HG02943 (cell line): ENCODE results near the gene RAI14.

ENCODE experiments used
- ATAC-seq: cut with Tn5 transposase; IDR thresholded peaks from one replicate; pipeline ENCODE4 v1.9.1; 2021; ENCODE audit warnings: mild to moderate bottlenecking, low read depth, moderate library complexity; ENCODE audit not compliant: unreplicated experiment

The RAI14 gene

GRCh38 chr5:34639852-34640626, 16.1 kb upstream of the RAI14 start:
- ATAC-seq: no peak

DNA sequence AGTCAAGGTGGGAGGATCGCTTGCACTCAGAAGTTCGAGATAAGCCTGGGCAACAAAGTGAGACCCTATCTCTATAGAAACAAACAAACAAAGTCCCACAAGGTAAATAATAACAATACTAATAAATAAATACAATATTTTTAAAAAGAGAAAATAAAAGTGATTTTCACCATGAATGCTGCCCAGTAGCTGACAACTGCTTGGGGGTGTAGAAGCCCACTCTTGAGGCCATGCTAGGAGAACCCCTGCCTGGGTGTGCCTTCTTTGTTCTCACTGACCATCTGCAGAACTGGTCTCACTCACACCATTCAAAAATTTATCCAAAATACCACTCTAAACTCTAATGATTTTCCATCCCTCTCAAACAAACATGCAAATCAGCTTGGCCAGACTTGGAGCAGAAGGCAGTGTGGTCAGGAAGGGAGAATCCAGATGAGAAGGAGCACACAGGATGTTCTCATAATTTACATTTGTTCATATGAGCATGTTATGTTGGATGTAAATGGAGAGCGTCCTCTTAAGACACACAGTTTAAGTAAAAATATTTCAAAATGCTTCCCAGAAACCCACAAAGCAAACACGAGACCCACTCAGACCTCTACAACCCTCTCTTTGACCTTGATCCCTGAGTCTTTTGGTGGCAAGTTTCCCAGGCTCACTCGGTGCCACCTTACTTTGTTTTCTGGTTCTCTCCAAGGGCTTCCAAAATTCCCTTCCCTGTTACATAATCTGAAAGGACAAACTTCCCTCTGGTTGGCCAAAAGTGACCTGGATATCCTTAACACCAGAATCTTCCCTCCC, 7.9 kb upstream of the RAI14 start:
- ATAC-seq: no peak

DNA sequence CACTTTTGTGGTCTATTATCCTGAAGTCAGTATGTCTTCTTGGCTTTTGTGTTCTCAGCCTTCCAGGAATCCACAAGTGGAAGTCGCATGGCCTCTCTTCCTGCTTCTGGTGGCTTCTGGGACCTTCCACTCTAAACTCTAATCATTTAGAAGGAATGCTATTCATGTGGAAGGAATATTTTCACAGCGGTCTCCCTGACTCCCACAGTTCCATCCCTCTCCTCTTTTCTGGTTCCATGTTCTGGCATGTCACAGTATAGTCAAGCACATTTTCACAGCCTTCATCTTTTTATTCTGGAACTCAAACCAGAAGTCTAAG, 7.3 kb upstream of the RAI14 start:
- ATAC-seq: no peak

DNA sequence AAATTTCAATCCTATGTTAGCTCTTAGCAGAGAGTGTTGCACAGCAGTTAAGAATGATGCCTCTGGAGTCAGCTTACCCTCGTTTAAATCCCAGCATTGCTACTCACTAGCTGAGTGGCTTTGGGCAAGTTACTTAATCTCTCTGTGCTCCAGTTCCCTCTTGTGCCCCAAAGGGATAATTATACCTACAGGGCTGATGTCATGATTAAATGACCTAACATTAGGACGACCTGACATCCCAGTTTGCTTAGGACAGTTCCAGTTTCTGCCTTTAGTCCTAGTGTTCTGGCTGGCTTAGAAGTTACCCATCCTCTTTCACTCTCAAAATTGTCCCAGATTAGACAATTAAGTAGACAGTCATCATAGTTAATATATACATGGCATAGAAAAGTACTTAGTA, 4.3 kb upstream of the RAI14 start:
- ATAC-seq: no peak

- no peak for ATAC-seq
Observed at GRCh38 chr5:34652466-34652865, 3.7 kb upstream of the RAI14 start.

DNA sequence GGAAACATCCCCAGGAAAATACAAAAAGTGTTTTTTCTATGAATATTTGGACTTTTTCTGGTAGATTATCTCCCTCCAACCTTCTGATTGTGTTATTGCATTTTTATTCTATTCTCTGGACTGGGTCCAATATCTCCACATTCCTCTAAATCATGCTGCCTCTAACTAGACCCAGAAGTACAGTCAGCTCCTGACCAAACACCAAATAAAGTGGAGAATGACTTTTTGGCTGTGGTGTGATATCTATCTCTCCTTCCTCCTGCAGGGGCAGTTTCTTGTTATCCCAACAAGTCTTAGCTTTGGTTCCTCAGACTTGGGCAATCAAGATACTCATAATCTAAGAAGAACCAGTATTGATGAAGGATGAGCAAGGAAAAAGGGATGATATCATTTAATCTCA, 3.2 kb upstream of the RAI14 start:
- ATAC-seq: no peak

- ATAC-seq: no peak
Observed at GRCh38 chr5:34653708-34654107, 2.4 kb upstream of the RAI14 start.

GRCh38 chr5:34655354-34655991, 655 bp upstream of the RAI14 start:
- ATAC-seq: no peak

DNA sequence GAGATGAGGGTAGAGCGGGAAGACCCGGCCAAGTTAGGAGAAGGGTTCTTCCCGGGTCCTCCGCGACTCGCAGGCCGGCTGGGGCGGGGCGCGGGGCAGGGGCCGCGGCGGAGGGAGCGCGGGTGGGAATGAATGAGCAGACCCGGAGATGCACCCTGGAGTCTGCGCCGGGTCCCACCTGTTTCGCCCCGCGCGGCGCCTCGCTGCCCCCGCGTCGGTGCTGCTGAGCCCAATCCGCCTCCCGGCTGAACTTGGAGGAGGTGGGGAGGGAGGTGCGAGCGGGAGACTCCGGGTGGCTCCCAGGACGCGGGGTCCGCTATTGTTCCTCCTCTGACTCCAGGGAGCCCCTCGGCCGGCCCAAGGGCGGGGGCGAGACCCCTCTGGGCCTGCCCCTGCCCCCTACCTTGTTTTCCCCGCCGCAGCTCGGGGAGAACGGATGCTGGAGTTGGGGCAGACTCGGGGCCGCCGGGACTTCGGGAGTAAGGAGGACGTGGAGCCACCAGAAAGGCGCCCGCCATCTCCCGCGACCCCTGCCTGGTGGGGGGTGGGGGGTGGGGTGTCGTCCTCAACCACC, 659 bp downstream of the RAI14 start:
- no peak for ATAC-seq

GRCh38 chr5:34657274-34657921, 1.3 kb downstream of the RAI14 start:
- no peak for ATAC-seq

DNA sequence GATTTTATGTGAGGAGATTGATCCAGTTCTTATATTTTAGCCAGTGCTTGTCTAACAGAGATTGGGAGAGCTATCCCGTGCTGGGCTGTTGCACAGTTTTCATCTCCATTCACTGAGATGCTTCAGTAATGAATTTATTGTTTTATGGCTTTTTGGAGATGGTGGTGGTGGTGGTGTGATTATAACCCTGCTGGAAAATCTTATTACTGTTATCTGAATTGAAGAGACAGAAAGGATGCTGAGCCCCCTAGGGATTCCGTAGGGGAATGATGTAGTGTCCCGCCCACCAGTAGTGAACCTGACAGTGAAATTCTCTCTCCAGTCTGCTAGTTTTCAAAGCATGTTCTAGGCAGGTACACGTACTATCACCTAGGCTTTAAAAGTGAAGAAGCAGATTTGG, 1.9 kb downstream of the RAI14 start:
- no peak for ATAC-seq

GRCh38 chr5:34659168-34659567, 3.0 kb downstream of the RAI14 start:
- ATAC-seq: no peak

DNA sequence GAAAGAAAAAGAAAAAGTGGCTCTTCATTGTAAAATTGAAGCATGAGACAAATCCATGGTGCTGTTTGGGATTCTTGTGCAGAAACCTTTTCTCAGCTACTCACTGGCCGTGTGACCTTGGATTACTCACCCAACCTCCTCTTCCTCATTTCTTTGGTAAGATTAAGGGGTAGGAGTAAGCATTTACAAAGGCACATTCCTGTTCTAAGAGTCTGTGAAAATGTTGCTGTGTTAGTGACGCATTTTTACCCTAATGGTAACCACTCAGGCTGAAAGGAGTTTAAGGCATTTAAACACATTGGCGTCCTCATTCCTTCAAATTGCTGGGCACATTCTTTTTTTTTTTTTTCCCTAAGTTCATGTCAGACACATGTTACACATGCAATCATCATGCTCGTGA, 4.3 kb downstream of the RAI14 start:
- no peak for ATAC-seq

GRCh38 chr5:34663771-34664496, 7.8 kb downstream of the RAI14 start:
- ATAC-seq: no peak

GRCh38 chr5:34666392-34667080, 10.4 kb downstream of the RAI14 start:
- ATAC-seq: no peak

DNA sequence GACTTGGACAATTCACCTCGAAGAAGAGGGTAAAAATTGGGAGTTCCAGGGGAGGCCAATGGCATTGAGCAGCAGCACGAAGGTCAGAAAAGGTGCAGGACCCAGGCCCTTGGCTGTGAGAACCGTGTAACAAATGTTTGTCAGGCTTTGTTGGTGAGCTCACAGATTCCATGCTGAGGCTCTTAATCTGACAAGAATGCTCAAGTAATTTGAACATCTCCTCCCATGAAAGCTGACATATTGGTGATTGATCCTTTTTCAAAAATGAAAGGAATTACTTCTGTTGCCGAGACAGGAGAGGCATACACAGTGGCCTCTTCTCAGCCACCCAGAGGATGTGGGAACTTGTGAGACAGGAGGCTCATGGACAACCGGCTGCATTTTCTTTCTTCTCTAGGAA, 11.6 kb downstream of the RAI14 start:
- ATAC-seq: no peak

GRCh38 chr5:34669931-34670516, 13.9 kb downstream of the RAI14 start:
- ATAC-seq: no peak

- ATAC-seq: no peak
Observed at GRCh38 chr5:34672196-34672595, 16.1 kb downstream of the RAI14 start.

DNA sequence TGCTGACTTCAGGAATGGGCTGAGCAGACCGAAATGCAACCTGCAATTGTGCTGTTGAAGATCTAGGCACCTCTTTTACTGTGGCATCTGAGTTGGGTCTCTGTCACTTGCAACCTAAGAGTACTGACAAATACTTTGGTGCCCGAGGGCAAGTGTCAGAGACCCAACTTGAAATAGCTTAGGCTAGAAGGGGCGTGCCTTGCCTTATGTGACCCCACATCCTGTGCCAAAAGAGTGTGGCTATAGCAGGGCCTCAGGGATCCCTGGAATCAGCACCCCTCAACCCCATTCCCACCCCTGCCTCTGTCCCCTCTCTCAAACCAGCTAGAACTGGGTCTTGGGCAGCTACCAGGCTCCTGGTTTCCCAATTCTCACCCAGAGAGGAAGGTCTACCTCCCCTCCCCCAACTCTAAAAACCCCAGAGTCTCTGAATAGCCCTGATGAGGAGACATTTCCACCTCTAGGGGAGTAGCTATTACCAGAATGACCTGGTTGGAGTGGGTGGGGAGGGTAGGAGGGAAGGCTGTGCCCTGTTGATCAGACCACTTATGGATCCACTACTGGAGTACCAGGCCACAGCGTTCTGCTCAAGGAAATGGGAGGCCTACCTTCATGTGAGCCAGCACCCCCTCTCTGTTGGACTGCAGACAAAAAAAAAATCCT, 17.5 kb downstream of the RAI14 start:
- ATAC-seq: no peak
